ENCODE measurements around the gene HILPDA. TPM values are rescaled to one million over a fixed set of nuclear protein-coding genes. Genes with fewer than 3 reads are reported as not detected.
"Not testable (repeated sequence)": the region's sequence is repeated elsewhere in the genome, so short reads cannot be mapped to it uniquely, and the experiment has no call there.

The HILPDA gene
- total RNA-seq, 1 donor from 2014 or later: 7.4 TPM

GRCh38 chr7:128476402-128477335 is 21.0 kb downstream of the HILPDA start, which contains the start of gene METTL2B:
METTL2B (plus strand) TSS chr7:128476748; CDS start chr7:128476766, 18 bp downstream.
- not testable (repeated sequence) for H3K36me3 Mint-ChIP-seq (ENCODE audit: unreplicated experiment); H3K9me3 Mint-ChIP-seq (ENCODE audit: unreplicated experiment); H3K27me3 Mint-ChIP-seq (ENCODE audit: unreplicated experiment)
- H3K4me1 Mint-ChIP-seq (ENCODE audit: unreplicated experiment): peaks cover 17% of the 10 kb centered on the region
- peak within 1 kb of the TSS; percentile 97 for H3K27ac Mint-ChIP-seq (ENCODE audit: unreplicated experiment)
- peak; percentile 95 for DNase-seq (ENCODE audit: extremely low spot score, unreplicated experiment)
- peak within 1 kb of the TSS; percentile 96 for H3K4me3 Mint-ChIP-seq (ENCODE audit: unreplicated experiment)
- TF ChIP-seq CTCF (IDR thresholded peaks at IDR 0.05): peak; percentile 54

GRCh38 chr7:128477336-128477690 is 21.6 kb downstream of the HILPDA start:
- not testable (repeated sequence) for H3K9me3 Mint-ChIP-seq (ENCODE audit: unreplicated experiment); H3K27me3 Mint-ChIP-seq (ENCODE audit: unreplicated experiment); H3K36me3 Mint-ChIP-seq (ENCODE audit: unreplicated experiment); DNase-seq (ENCODE audit: extremely low spot score, unreplicated experiment)
- H3K4me3 Mint-ChIP-seq (ENCODE audit: unreplicated experiment): peak overlapping the region; percentile 96
- peak overlapping the region; percentile 97 for H3K27ac Mint-ChIP-seq (ENCODE audit: unreplicated experiment)
- peaks cover 17% of the 10 kb centered on the region for H3K4me1 Mint-ChIP-seq (ENCODE audit: unreplicated experiment)

GRCh38 chr7:128479082-128479481 is 23.4 kb downstream of the HILPDA start:
- H3K9me3 Mint-ChIP-seq (ENCODE audit: unreplicated experiment); H3K27ac Mint-ChIP-seq (ENCODE audit: unreplicated experiment); H3K4me3 Mint-ChIP-seq (ENCODE audit: unreplicated experiment); DNase-seq (ENCODE audit: extremely low spot score, unreplicated experiment); H3K36me3 Mint-ChIP-seq (ENCODE audit: unreplicated experiment); H3K27me3 Mint-ChIP-seq (ENCODE audit: unreplicated experiment): not testable (repeated sequence)
- H3K4me1 Mint-ChIP-seq (ENCODE audit: unreplicated experiment): peaks cover 17% of the 10 kb centered on the region

GRCh38 chr7:128488134-128488533 is 32.5 kb downstream of the HILPDA start:
- not testable (repeated sequence) for H3K27ac Mint-ChIP-seq (ENCODE audit: unreplicated experiment); DNase-seq (ENCODE audit: extremely low spot score, unreplicated experiment); H3K4me3 Mint-ChIP-seq (ENCODE audit: unreplicated experiment); H3K27me3 Mint-ChIP-seq (ENCODE audit: unreplicated experiment); H3K9me3 Mint-ChIP-seq (ENCODE audit: unreplicated experiment); H3K4me1 Mint-ChIP-seq (ENCODE audit: unreplicated experiment)
- H3K36me3 Mint-ChIP-seq (ENCODE audit: unreplicated experiment): peaks cover 11% of the 10 kb centered on the region

- H3K27ac Mint-ChIP-seq (ENCODE audit: unreplicated experiment): no peak overlapping the region
- DNase-seq (ENCODE audit: extremely low spot score, unreplicated experiment): no peak
These were observed 41.7 kb downstream of the HILPDA start for GRCh38 chr7:128497405-128497804.

GRCh38 chr7:128505416-128505815 is 49.7 kb downstream of the HILPDA start:
- not testable (repeated sequence) for H3K9me3 Mint-ChIP-seq (ENCODE audit: unreplicated experiment); H3K27me3 Mint-ChIP-seq (ENCODE audit: unreplicated experiment); H3K4me1 Mint-ChIP-seq (ENCODE audit: unreplicated experiment); H3K4me3 Mint-ChIP-seq (ENCODE audit: unreplicated experiment); DNase-seq (ENCODE audit: extremely low spot score, unreplicated experiment); H3K27ac Mint-ChIP-seq (ENCODE audit: unreplicated experiment)
- H3K36me3 Mint-ChIP-seq (ENCODE audit: unreplicated experiment): peaks cover 14% of the 10 kb centered on the region

More at GRCh38 chr7:128497405-128497804, 41.7 kb downstream of the HILPDA start:
- TF ChIP-seq CTCF (IDR thresholded peaks at IDR 0.05): no peak
- Mint-ChIP-seq H3K4me3 (ENCODE audit: unreplicated experiment) (no peak overlapping the region), H3K4me1 (ENCODE audit: unreplicated experiment) (no peaks in the 10 kb centered on the region), H3K27me3 (ENCODE audit: unreplicated experiment) (no peaks in the 10 kb centered on the region), H3K9me3 (ENCODE audit: unreplicated experiment) (no peaks in the 10 kb centered on the region), H3K36me3 (ENCODE audit: unreplicated experiment) (peaks cover 23% of the 10 kb centered on the region)

GRCh38 chr7:128506819-128507218 is 51.1 kb downstream of the HILPDA start:
- not testable (repeated sequence) for DNase-seq (ENCODE audit: extremely low spot score, unreplicated experiment); H3K4me1 Mint-ChIP-seq (ENCODE audit: unreplicated experiment); H3K27me3 Mint-ChIP-seq (ENCODE audit: unreplicated experiment); H3K36me3 Mint-ChIP-seq (ENCODE audit: unreplicated experiment); H3K27ac Mint-ChIP-seq (ENCODE audit: unreplicated experiment); H3K4me3 Mint-ChIP-seq (ENCODE audit: unreplicated experiment); H3K9me3 Mint-ChIP-seq (ENCODE audit: unreplicated experiment)

- not testable (repeated sequence) for H3K27me3 Mint-ChIP-seq (ENCODE audit: unreplicated experiment); DNase-seq (ENCODE audit: extremely low spot score, unreplicated experiment); H3K36me3 Mint-ChIP-seq (ENCODE audit: unreplicated experiment); H3K9me3 Mint-ChIP-seq (ENCODE audit: unreplicated experiment); H3K27ac Mint-ChIP-seq (ENCODE audit: unreplicated experiment); H3K4me1 Mint-ChIP-seq (ENCODE audit: unreplicated experiment); H3K4me3 Mint-ChIP-seq (ENCODE audit: unreplicated experiment)
These were observed 51.8 kb downstream of the HILPDA start for GRCh38 chr7:128507321-128507993.
